Measurements from ENCODE around the gene PLA2G4D.
"Not testable (repeated sequence)": the region's sequence is repeated elsewhere in the genome, so short reads cannot be mapped to it uniquely, and the experiment has no call there.

Gene PLA2G4D

GRCh38 chr15:42102646-42103235 lies 8.4 kb upstream of the PLA2G4D start:
- TF ChIP-seq CTCF (conservative IDR thresholded peaks at IDR 0.05; ENCODE audit: low read depth, low read length) = no peak
- DNase-seq (ENCODE audit: low read depth) = peak; percentile 54
- H3K4me3 ChIP-seq (ENCODE audit: low read depth, low read length) = no peak overlapping the region

- TF ChIP-seq CTCF (conservative IDR thresholded peaks at IDR 0.05; ENCODE audit: low read depth, low read length) = no peak
These were observed 7.5 kb upstream of the PLA2G4D start for GRCh38 chr15:42101861-42102260.

GRCh38 chr15:42100021-42100800 lies 5.8 kb upstream of the PLA2G4D start:
- peak; percentile 35 for DNase-seq (ENCODE audit: low read depth)
- H3K4me3 ChIP-seq (ENCODE audit: low read depth, low read length) = no peak overlapping the region
- TF ChIP-seq CTCF (conservative IDR thresholded peaks at IDR 0.05; ENCODE audit: low read depth, low read length) = no peak

More at GRCh38 chr15:42101861-42102260, 7.5 kb upstream of the PLA2G4D start:
- no peak overlapping the region for H3K4me3 ChIP-seq (ENCODE audit: low read depth, low read length)
- peak; percentile 16 for DNase-seq (ENCODE audit: low read depth)

GRCh38 chr15:42097018-42097417 lies 2.7 kb upstream of the PLA2G4D start:
- H3K4me3 ChIP-seq (ENCODE audit: low read depth, low read length) = no peak overlapping the region
- no peak for TF ChIP-seq CTCF (conservative IDR thresholded peaks at IDR 0.05; ENCODE audit: low read depth, low read length)
- DNase-seq (ENCODE audit: low read depth) = no peak

GRCh38 chr15:42093966-42094365 lies 396 bp downstream of the PLA2G4D start:
- no peak for TF ChIP-seq CTCF (conservative IDR thresholded peaks at IDR 0.05; ENCODE audit: low read depth, low read length)
- no peak overlapping the region for H3K4me3 ChIP-seq (ENCODE audit: low read depth, low read length)
- no peak for DNase-seq (ENCODE audit: low read depth)

- DNase-seq (ENCODE audit: low read depth) = no peak
- no peak for TF ChIP-seq CTCF (conservative IDR thresholded peaks at IDR 0.05; ENCODE audit: low read depth, low read length)
- no peak overlapping the region for H3K4me3 ChIP-seq (ENCODE audit: low read depth, low read length)
These were observed 1.7 kb downstream of the PLA2G4D start for GRCh38 chr15:42092398-42093318.

- not testable (repeated sequence) for H3K4me3 ChIP-seq (ENCODE audit: low read depth, low read length); DNase-seq (ENCODE audit: low read depth)
These were observed 2.5 kb downstream of the PLA2G4D start for GRCh38 chr15:42091753-42092397.
